CD4-positive, alpha-beta T cell (primary cell): ENCODE results near the gene GRIK5. TPM values are rescaled to one million over a fixed set of nuclear protein-coding genes. Genes with fewer than 3 reads are reported as not detected.

Experiments used
- ATAC-seq: fragments of 200-7000 bp; cut with Tn5 transposase; one replicate; pipeline ENCODE4 v1.10.0; 2022; ENCODE audit warnings: mild to moderate bottlenecking; ENCODE audit not compliant: poor library complexity
- CTCF ChIA-PET: fragments of 350-600 bp; sonication (Branson Sonifier 250); formaldehyde crosslinking; loops from one replicate; lab custom pipeline; 2021; ENCODE audit warnings: antibody characterized with exemption, inconsistent platforms; lab: Charles Lee
- POLR2A ChIA-PET: fragments of 350-600 bp; sonication (Branson Sonifier 250); formaldehyde crosslinking; loops from one replicate; lab custom pipeline; 2021; ENCODE audit warnings: antibody characterized with exemption, inconsistent platforms; lab: Charles Lee
- DNase-seq, 14 experiments: peaks; one replicate each; pipeline ENCODE4 v3.0.0-alpha.2; 2013 to 2020; ENCODE audit warnings: mixed read lengths in 2 of 14
- H3K27ac ChIP-seq, 2 donors: one replicate each; pipeline versions ENCODE4 v1.5.1 to v1.7.0; 2013; ENCODE audit warnings: low read length in 2 of 2, low read depth in 1 of 2, mild to moderate bottlenecking in 1 of 2
- H3K27me3 ChIP-seq, 2 experiments: 1 replicate in 1 of 2; 2 replicates in 1 of 2; pipeline versions ENCODE4 v1.6.1 to v1.7.0; 2013; ENCODE audit warnings: low read length in 2 of 2, control low read depth in 1 of 2, mild to moderate bottlenecking in 1 of 2, moderate library complexity in 1 of 2; ENCODE audit not compliant: insufficient read depth in 2 of 2, control insufficient read depth in 1 of 2
- H3K36me3 ChIP-seq: one replicate; pipeline ENCODE4 v1.6.1; 2013; ENCODE audit warnings: low read length, control low read depth; ENCODE audit not compliant: insufficient read depth
- H3K4me1 ChIP-seq: one replicate; pipeline ENCODE4 v1.6.1; 2013; ENCODE audit warnings: low read length, control low read depth; ENCODE audit not compliant: insufficient read depth
- H3K4me3 ChIP-seq: one replicate; pipeline ENCODE4 v1.5.1; 2013; ENCODE audit warnings: mild to moderate bottlenecking, low read length, moderate library complexity
- H3K9me3 ChIP-seq, 2 experiments: 1 replicate in 1 of 2; 2 replicates in 1 of 2; pipeline versions ENCODE4 v1.6.1 to v1.7.0; 2013; ENCODE audit warnings: low read length in 2 of 2, mild to moderate bottlenecking in 2 of 2, control low read depth in 1 of 2, moderate library complexity in 1 of 2; ENCODE audit not compliant: control insufficient read depth in 1 of 2, insufficient read depth in 1 of 2
- H3K27ac Mint-ChIP-seq: one replicate; pipeline ENCODE4 v1.8.0; 2020; ENCODE audit warnings: mixed read lengths
- H3K27me3 Mint-ChIP-seq: one replicate; pipeline ENCODE4 v1.8.0; 2021; ENCODE audit warnings: mixed read lengths
- H3K36me3 Mint-ChIP-seq: one replicate; pipeline ENCODE4 v1.8.0; 2021; ENCODE audit warnings: low read depth, mixed read lengths
- H3K4me1 Mint-ChIP-seq: one replicate; pipeline ENCODE4 v1.8.0; 2021; ENCODE audit warnings: low read depth, mixed read lengths
- H3K4me3 Mint-ChIP-seq: one replicate; pipeline ENCODE4 v1.8.0; 2020; ENCODE audit warnings: mild to moderate bottlenecking, mixed read lengths
- H3K9me3 Mint-ChIP-seq: one replicate; pipeline ENCODE4 v1.8.0; 2020; ENCODE audit warnings: mixed read lengths
- CTCF ChIP-seq: fragments of 200-600 bp; IDR thresholded peaks from one replicate; pipeline ENCODE4 v1.8.0; 2022; ENCODE audit warnings: antibody characterized with exemption, mild to moderate bottlenecking
- intact Hi-C, 2 experiments: fragments of 100-400 bp; cut with DNase I in 1 of 2; cut with micrococcal nuclease in 1 of 2; formaldehyde crosslinking; loops; one replicate each; pipeline versions ENCODE4 v1.15.1 to v1.9.0; 2023 to 2025; cut with DNase I, micrococcal nuclease
- total RNA-seq, 174 experiments: library from RNA in 2 of 174; stranded (reverse) in 2 of 174; gene quantifications; one replicate each; pipeline ENCODE4 v1.2.3 and lab custom pipeline; 2021 to 2026

The GRIK5 gene
- total RNA-seq, 2 experiments from 2014 or later: 0.66 to 0.75 TPM

- no peak overlapping the region for H3K27ac ChIP-seq
- Mint-ChIP-seq H3K9me3 (no peaks in the 10 kb centered on the region), H3K4me3 (no peak overlapping the region), H3K36me3 (peaks cover 11% of the 10 kb centered on the region), H3K4me1 (no peaks in the 10 kb centered on the region), H3K27me3 (no peaks in the 10 kb centered on the region), H3K27ac (no peak overlapping the region)
- DNase-seq: no peak
- intact Hi-C loops: no loop called here
- peaks cover 2% of the 10 kb centered on the region for H3K36me3 ChIP-seq
- ChIA-PET POLR2A (no interaction called here), CTCF (no interaction called here)
- no peak overlapping the region for H3K4me3 ChIP-seq
- ATAC-seq: no peak
- no peaks in the 10 kb centered on the region for H3K9me3 ChIP-seq
- no peaks in the 10 kb centered on the region for H3K4me1 ChIP-seq
- no peak for TF ChIP-seq CTCF
- no peaks in the 10 kb centered on the region for H3K27me3 ChIP-seq
Measured at GRCh38 chr19:41987141-41987860, 82.7 kb downstream of the GRIK5 start.

GRCh38 chr19:41984961-41985360 is 85.0 kb downstream of the GRIK5 start:
- Histone ChIP-seq H3K36me3 (peaks cover 2% of the 10 kb centered on the region), H3K4me1 (no peaks in the 10 kb centered on the region), H3K27me3 (no peaks in the 10 kb centered on the region), H3K27ac (no peak overlapping the region), H3K9me3 (no peaks in the 10 kb centered on the region), H3K4me3 (no peak overlapping the region)
- ATAC-seq (no peak), DNase-seq (no peak)
- intact Hi-C loops: no loop called here
- H3K27ac Mint-ChIP-seq: no peak overlapping the region
- no peaks in the 10 kb centered on the region for H3K27me3 Mint-ChIP-seq
- no peak overlapping the region for H3K4me3 Mint-ChIP-seq
- ChIA-PET POLR2A (no interaction called here), CTCF (no interaction called here)
- no peaks in the 10 kb centered on the region for H3K9me3 Mint-ChIP-seq
- peaks cover 11% of the 10 kb centered on the region for H3K36me3 Mint-ChIP-seq
- no peak for TF ChIP-seq CTCF
- no peaks in the 10 kb centered on the region for H3K4me1 Mint-ChIP-seq

GRCh38 chr19:41981724-41982123 is 88.3 kb downstream of the GRIK5 start:
- Histone ChIP-seq H3K4me1 (no peaks in the 10 kb centered on the region), H3K27me3 (no peaks in the 10 kb centered on the region), H3K36me3 (no peaks in the 10 kb centered on the region), H3K4me3 (no peak overlapping the region), H3K27ac (no peak overlapping the region), H3K9me3 (no peaks in the 10 kb centered on the region)
- DNase-seq (no peak), ATAC-seq (no peak)
- ChIA-PET POLR2A (no interaction called here), CTCF (no interaction called here)
- no peaks in the 10 kb centered on the region for H3K9me3 Mint-ChIP-seq
- no peak overlapping the region for H3K27ac Mint-ChIP-seq
- no peak for TF ChIP-seq CTCF
- no peak overlapping the region for H3K4me3 Mint-ChIP-seq
- H3K4me1 Mint-ChIP-seq: no peaks in the 10 kb centered on the region
- H3K27me3 Mint-ChIP-seq: no peaks in the 10 kb centered on the region
- H3K36me3 Mint-ChIP-seq: peaks cover 5% of the 10 kb centered on the region
- intact Hi-C loops: no loop called here
